HG03045 (cell line): ENCODE results near the gene CD47.

ENCODE experiments used
- ATAC-seq: cut with Tn5 transposase; IDR thresholded peaks from one replicate; pipeline ENCODE4 v1.9.1; 2021; ENCODE audit warnings: mild to moderate bottlenecking, moderate library complexity; ENCODE audit not compliant: unreplicated experiment

CD47 gene

GRCh38 chr3:108054935-108055334 lies 35.9 kb downstream of the CD47 start:
- no peak for ATAC-seq

GRCh38 chr3:108053483-108053882 lies 37.3 kb downstream of the CD47 start:
- ATAC-seq: no peak

GRCh38 chr3:108053067-108053466 lies 37.8 kb downstream of the CD47 start:
- no peak for ATAC-seq

GRCh38 chr3:108051005-108051404 lies 39.8 kb downstream of the CD47 start:
- no peak for ATAC-seq

- no peak for ATAC-seq
Measured at GRCh38 chr3:108047987-108048386, 42.8 kb downstream of the CD47 start.

- ATAC-seq: no peak
Measured at GRCh38 chr3:108046247-108046646, 44.6 kb downstream of the CD47 start.

GRCh38 chr3:108044699-108045098 lies 46.1 kb downstream of the CD47 start:
- no peak for ATAC-seq

- ATAC-seq: no peak
Measured at GRCh38 chr3:108042300-108042699, 48.5 kb downstream of the CD47 start.

GRCh38 chr3:108041253-108041652 lies 49.6 kb downstream of the CD47 start:
- no peak for ATAC-seq

GRCh38 chr3:108037770-108038169 lies 53.1 kb downstream of the CD47 start:
- no peak for ATAC-seq

- ATAC-seq: no peak
Measured at GRCh38 chr3:108036984-108037741, 53.7 kb downstream of the CD47 start.

GRCh38 chr3:108036401-108036800 lies 54.4 kb downstream of the CD47 start:
- ATAC-seq: no peak

GRCh38 chr3:108035751-108036150 lies 55.1 kb downstream of the CD47 start:
- ATAC-seq: no peak

GRCh38 chr3:108031895-108032294 lies 58.9 kb downstream of the CD47 start:
- ATAC-seq: no peak

GRCh38 chr3:108030960-108031359 lies 59.9 kb downstream of the CD47 start:
- ATAC-seq: no peak

GRCh38 chr3:108029466-108029865 lies 61.4 kb downstream of the CD47 start:
- no peak for ATAC-seq

- ATAC-seq: no peak
Measured at GRCh38 chr3:108028896-108029295, 61.9 kb downstream of the CD47 start.

GRCh38 chr3:108025177-108025576 lies 65.7 kb downstream of the CD47 start:
- no peak for ATAC-seq

- ATAC-seq: no peak
Measured at GRCh38 chr3:108024146-108024850, 66.5 kb downstream of the CD47 start.

- ATAC-seq: no peak
Measured at GRCh38 chr3:108022256-108023150, 68.3 kb downstream of the CD47 start.

GRCh38 chr3:108021533-108021932 lies 69.3 kb downstream of the CD47 start:
- ATAC-seq: no peak
